HepG2 (cell line): ENCODE results near the gene SDR39U1. TPM values are rescaled to one million over a fixed set of nuclear protein-coding genes. Genes with fewer than 3 reads are reported as not detected.

Experiments used
- DNMT3B ChIP-seq: conservative IDR thresholded peaks from 2 replicates; pipeline ENCODE4 v1.6.1; 2016; ENCODE audit warnings: missing biosample characterization, control low read depth
- EEA1 ChIP-seq: sonication (generic); formaldehyde crosslinking; IDR thresholded peaks from 2 replicates; pipeline ENCODE4 v1.5.1; 2020; ENCODE audit warnings: mild to moderate bottlenecking, missing genetic modification reagents, borderline replicate concordance
- ELF3 ChIP-seq: IDR thresholded peaks from 2 replicates; pipeline ENCODE4 v1.6.1; 2016; ENCODE audit warnings: missing genetic modification reagents, missing compliant biosample characterization
- HDAC1 ChIP-seq: sonication (generic); formaldehyde crosslinking; IDR thresholded peaks from 2 replicates; pipeline ENCODE4 v1.5.1; 2020; ENCODE audit warnings: mild to moderate bottlenecking, missing genetic modification reagents
- HES4 ChIP-seq: sonication (generic); formaldehyde crosslinking; IDR thresholded peaks from 2 replicates; pipeline ENCODE4 v1.9.0; 2021; ENCODE audit warnings: mild to moderate bottlenecking, missing genetic modification reagents, borderline replicate concordance
- MTF1 ChIP-seq: sonication (generic); formaldehyde crosslinking; IDR thresholded peaks from 2 replicates; pipeline ENCODE4 v1.5.0; 2020; ENCODE audit warnings: missing genetic modification reagents
- SMARCC2 ChIP-seq: fragments of 450-650 bp; IDR thresholded peaks from 2 replicates; pipeline ENCODE4 v1.6.1; 2017; ENCODE audit warnings: antibody characterized with exemption, mild to moderate bottlenecking
- TRIM22 ChIP-seq: fragments of 450-650 bp; IDR thresholded peaks from 2 replicates; pipeline ENCODE4 v1.6.1; 2017
- ZFP1 ChIP-seq: IDR thresholded peaks from 2 replicates; pipeline ENCODE4 v1.6.1; 2016
- ZNF567 ChIP-seq: sonication (generic); formaldehyde crosslinking; IDR thresholded peaks from 2 replicates; pipeline ENCODE4 v1.8.1; 2023; ENCODE audit warnings: mild to moderate bottlenecking, missing genetic modification reagents, borderline replicate concordance
- ZNF629 ChIP-seq: sonication (generic); formaldehyde crosslinking; conservative IDR thresholded peaks from 2 replicates; pipeline ENCODE4 v1.5.0; 2020; ENCODE audit warnings: missing genetic modification reagents
- ZNF672 ChIP-seq: sonication (generic); formaldehyde crosslinking; IDR thresholded peaks from 2 replicates; pipeline ENCODE4 v1.8.1; 2022; ENCODE audit warnings: missing genetic modification reagents
- ZNF703 ChIP-seq: sonication (generic); formaldehyde crosslinking; IDR thresholded peaks from 2 replicates; pipeline ENCODE4 v1.5.1; 2020; ENCODE audit warnings: missing genetic modification reagents, mild to moderate bottlenecking, moderate library complexity, borderline replicate concordance
- ZNF773 ChIP-seq: sonication (generic); formaldehyde crosslinking; IDR thresholded peaks from 2 replicates; pipeline ENCODE4 v1.4.0; 2020; ENCODE audit warnings: missing genetic modification reagents, borderline replicate concordance
- polyA plus RNA-seq, 8 experiments: library from polyadenylated mRNA; depleted of rRNA in 3 of 8; stranded (reverse) in 7 of 8; unstranded in 1 of 8; fragments of >200 nt; fragmentation: Illumina TruSeq in 4 of 8; extraction: Trizol in 4 of 8; gene quantifications; 2 replicates each; pipeline versions ENCODE4 v1.2.1 to v1.2.3, GENCODE V29; 2011 to 2016; ENCODE audit warnings: low read depth in 4 of 8, missing spikeins in 1 of 8, mixed read lengths in 1 of 8; ENCODE audit not compliant: insufficient read depth in 1 of 8
- total RNA-seq, 5 experiments: library from RNA; depleted of rRNA; stranded (reverse); fragments of >200 nt; fragmentation: Illumina TruSeq; extraction: Trizol; gene quantifications; 2 replicates each; pipeline ENCODE4 v1.2.3, GENCODE V29; 2016; ENCODE audit warnings: low read depth in 1 of 5
- TF ChIP-seq, protein P1 (sequence below): sonication (generic); formaldehyde crosslinking; IDR thresholded peaks from 2 replicates; pipeline ENCODE4; 2020; ENCODE audit warnings: missing genetic modification reagents, mild to moderate bottlenecking, borderline replicate concordance
- TF ChIP-seq, protein P2 (sequence below): sonication (generic); formaldehyde crosslinking; IDR thresholded peaks from 2 replicates; pipeline ENCODE4 v1.4.0; 2020; ENCODE audit warnings: mild to moderate bottlenecking, missing genetic modification reagents
- TF ChIP-seq, protein P3 (sequence below): sonication (generic); formaldehyde crosslinking; IDR thresholded peaks from 2 replicates; pipeline ENCODE4 v1.4.0; 2020; ENCODE audit warnings: low read depth, missing genetic modification reagents

Gene SDR39U1
- total and polyA plus RNA-seq, 2 of the 13 experiments (the other 11 are each of a cell fraction or from before 2014, with no cell fraction given), result 34.4 to 129 TPM

- TF ChIP-seq, protein P1, sequence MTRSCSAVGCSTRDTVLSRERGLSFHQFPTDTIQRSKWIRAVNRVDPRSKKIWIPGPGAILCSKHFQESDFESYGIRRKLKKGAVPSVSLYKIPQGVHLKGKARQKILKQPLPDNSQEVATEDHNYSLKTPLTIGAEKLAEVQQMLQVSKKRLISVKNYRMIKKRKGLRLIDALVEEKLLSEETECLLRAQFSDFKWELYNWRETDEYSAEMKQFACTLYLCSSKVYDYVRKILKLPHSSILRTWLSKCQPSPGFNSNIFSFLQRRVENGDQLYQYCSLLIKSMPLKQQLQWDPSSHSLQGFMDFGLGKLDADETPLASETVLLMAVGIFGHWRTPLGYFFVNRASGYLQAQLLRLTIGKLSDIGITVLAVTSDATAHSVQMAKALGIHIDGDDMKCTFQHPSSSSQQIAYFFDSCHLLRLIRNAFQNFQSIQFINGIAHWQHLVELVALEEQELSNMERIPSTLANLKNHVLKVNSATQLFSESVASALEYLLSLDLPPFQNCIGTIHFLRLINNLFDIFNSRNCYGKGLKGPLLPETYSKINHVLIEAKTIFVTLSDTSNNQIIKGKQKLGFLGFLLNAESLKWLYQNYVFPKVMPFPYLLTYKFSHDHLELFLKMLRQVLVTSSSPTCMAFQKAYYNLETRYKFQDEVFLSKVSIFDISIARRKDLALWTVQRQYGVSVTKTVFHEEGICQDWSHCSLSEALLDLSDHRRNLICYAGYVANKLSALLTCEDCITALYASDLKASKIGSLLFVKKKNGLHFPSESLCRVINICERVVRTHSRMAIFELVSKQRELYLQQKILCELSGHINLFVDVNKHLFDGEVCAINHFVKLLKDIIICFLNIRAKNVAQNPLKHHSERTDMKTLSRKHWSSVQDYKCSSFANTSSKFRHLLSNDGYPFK, result peak; percentile 80
- TF ChIP-seq MTF1 (CRISPR knock-in tag), result no peak
- peak; percentile 83; the same call in 1 of the 2 replicates for TF ChIP-seq DNMT3B (CRISPR knock-in tag)
- TF ChIP-seq HES4 (CRISPR knock-in tag), result peak; percentile 57; the same call in 1 of the 2 replicates
- TF ChIP-seq, protein P2, sequence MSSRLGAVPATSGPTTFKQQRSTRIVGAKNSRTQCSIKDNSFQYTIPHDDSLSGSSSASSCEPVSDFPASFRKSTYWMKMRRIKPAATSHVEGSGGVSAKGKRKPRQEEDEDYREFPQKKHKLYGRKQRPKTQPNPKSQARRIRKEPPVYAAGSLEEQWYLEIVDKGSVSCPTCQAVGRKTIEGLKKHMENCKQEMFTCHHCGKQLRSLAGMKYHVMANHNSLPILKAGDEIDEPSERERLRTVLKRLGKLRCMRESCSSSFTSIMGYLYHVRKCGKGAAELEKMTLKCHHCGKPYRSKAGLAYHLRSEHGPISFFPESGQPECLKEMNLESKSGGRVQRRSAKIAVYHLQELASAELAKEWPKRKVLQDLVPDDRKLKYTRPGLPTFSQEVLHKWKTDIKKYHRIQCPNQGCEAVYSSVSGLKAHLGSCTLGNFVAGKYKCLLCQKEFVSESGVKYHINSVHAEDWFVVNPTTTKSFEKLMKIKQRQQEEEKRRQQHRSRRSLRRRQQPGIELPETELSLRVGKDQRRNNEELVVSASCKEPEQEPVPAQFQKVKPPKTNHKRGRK, result peak; percentile 63; the same call in 1 of the 2 replicates
- no peak for TF ChIP-seq TRIM22
- TF ChIP-seq ZNF703, result no peak
- TF ChIP-seq ZNF773 (CRISPR knock-in tag), result 0 out of 2 replicates have a peak, but pooled peaks have one; percentile 82
- TF ChIP-seq ELF3, result peak; percentile 71
- TF ChIP-seq EEA1 (CRISPR knock-in tag), result no peak
- TF ChIP-seq ZFP1 (CRISPR knock-in tag), result peak; percentile 68; the same call in 1 of the 2 replicates
- peak; percentile 70; the same call in 1 of the 2 replicates for TF ChIP-seq HDAC1 (CRISPR knock-in tag)
- no peak; the same call in 1 of the 2 replicates for TF ChIP-seq ZNF629
- no peak for TF ChIP-seq ZNF672
- no peak for TF ChIP-seq SMARCC2
- TF ChIP-seq, protein P3, sequence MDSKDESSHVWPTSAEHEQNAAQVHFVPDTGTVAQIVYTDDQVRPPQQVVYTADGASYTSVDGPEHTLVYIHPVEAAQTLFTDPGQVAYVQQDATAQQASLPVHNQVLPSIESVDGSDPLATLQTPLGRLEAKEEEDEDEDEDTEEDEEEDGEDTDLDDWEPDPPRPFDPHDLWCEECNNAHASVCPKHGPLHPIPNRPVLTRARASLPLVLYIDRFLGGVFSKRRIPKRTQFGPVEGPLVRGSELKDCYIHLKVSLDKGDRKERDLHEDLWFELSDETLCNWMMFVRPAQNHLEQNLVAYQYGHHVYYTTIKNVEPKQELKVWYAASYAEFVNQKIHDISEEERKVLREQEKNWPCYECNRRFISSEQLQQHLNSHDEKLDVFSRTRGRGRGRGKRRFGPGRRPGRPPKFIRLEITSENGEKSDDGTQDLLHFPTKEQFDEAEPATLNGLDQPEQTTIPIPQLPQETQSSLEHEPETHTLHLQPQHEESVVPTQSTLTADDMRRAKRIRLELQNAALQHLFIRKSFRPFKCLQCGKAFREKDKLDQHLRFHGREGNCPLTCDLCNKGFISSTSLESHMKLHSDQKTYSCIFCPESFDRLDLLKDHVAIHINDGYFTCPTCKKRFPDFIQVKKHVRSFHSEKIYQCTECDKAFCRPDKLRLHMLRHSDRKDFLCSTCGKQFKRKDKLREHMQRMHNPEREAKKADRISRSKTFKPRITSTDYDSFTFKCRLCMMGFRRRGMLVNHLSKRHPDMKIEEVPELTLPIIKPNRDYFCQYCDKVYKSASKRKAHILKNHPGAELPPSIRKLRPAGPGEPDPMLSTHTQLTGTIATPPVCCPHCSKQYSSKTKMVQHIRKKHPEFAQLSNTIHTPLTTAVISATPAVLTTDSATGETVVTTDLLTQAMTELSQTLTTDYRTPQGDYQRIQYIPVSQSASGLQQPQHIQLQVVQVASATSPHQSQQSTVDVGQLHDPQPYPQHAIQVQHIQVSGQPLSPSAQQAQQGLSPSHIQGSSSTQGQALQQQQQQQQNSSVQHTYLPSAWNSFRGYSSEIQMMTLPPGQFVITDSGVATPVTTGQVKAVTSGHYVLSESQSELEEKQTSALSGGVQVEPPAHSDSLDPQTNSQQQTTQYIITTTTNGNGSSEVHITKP, result peak; percentile 77; the same call in 1 of the 2 replicates
- TF ChIP-seq ZNF567 (CRISPR knock-in tag), result peak; percentile 89; the same call in 1 of the 2 replicates
These were observed 39.2 kb upstream of the SDR39U1 start (continued) for GRCh38 chr14:24481622-24482324.
